ACC112 (cell line): ENCODE data around the gene OR10D3.
"Not testable (repeated sequence)": the region's sequence is repeated elsewhere in the genome, so short reads cannot be mapped to it uniquely, and the experiment has no call there.

ENCODE experiments used
- H2AFZ ChIP-seq: fragments of 200-600 bp; sonication (generic); one replicate; pipeline ENCODE4 v1.6.0; 2017; ENCODE audit warnings: antibody characterized with exemption, low read length; ENCODE audit not compliant: unreplicated experiment
- H3K27ac ChIP-seq: fragments of 200-600 bp; sonication (generic); 2 replicates; pipeline ENCODE4 v1.5.1; 2014; ENCODE audit warnings: low read depth, mild to moderate bottlenecking, antibody characterized with exemption, low read length, moderate library complexity
- H3K27me3 ChIP-seq: fragments of 200-600 bp; sonication (generic); 2 replicates; pipeline ENCODE4 v1.6.1; 2014; ENCODE audit warnings: mild to moderate bottlenecking, antibody characterized with exemption, low read length, moderate library complexity, mixed read lengths; ENCODE audit not compliant: insufficient read depth
- H3K36me3 ChIP-seq: fragments of 200-600 bp; sonication (generic); 2 replicates; pipeline ENCODE4 v1.6.1; 2016; ENCODE audit warnings: mild to moderate bottlenecking, antibody characterized with exemption, low read length, moderate library complexity, mixed read lengths; ENCODE audit not compliant: insufficient read depth
- H3K4me1 ChIP-seq: fragments of 200-600 bp; sonication (generic); one replicate; pipeline ENCODE4 v1.6.1; 2016; ENCODE audit warnings: low read length, mixed read lengths; ENCODE audit not compliant: insufficient read depth, unreplicated experiment, control insufficient read depth
- H3K4me3 ChIP-seq: fragments of 200-600 bp; sonication (generic); 2 replicates; pipeline ENCODE4 v1.5.1; 2014; ENCODE audit warnings: mild to moderate bottlenecking, low read depth, low read length
- H3K79me2 ChIP-seq: fragments of 200-600 bp; sonication (generic); one replicate; pipeline ENCODE4 v1.6.0; 2016; ENCODE audit warnings: low read length; ENCODE audit not compliant: control insufficient read depth, unreplicated experiment, insufficient read depth

The OR10D3 gene

GRCh38 chr11:124214027-124214426 lies 30.9 kb downstream of the OR10D3 start:
- H3K4me3 ChIP-seq, result no peak overlapping the region
- H3K4me1 ChIP-seq, result peaks cover 2% of the 10 kb centered on the region
- H2AFZ ChIP-seq, result no peak overlapping the region

GRCh38 chr11:124219126-124219525 lies 36.0 kb downstream of the OR10D3 start:
- H3K27ac ChIP-seq, result no peak overlapping the region
- H2AFZ ChIP-seq, result no peak overlapping the region
- no peak overlapping the region for H3K4me3 ChIP-seq
- H3K79me2 ChIP-seq, result no peaks in the 10 kb centered on the region
- no peaks in the 10 kb centered on the region for H3K36me3 ChIP-seq
- H3K27me3 ChIP-seq, result no peaks in the 10 kb centered on the region
- H3K4me1 ChIP-seq, result peaks cover 6% of the 10 kb centered on the region

More at GRCh38 chr11:124214027-124214426, 30.9 kb downstream of the OR10D3 start:
- Histone ChIP-seq H3K79me2 (no peaks in the 10 kb centered on the region), H3K27ac (no peak overlapping the region), H3K27me3 (no peaks in the 10 kb centered on the region), H3K36me3 (no peaks in the 10 kb centered on the region)

- no peaks in the 10 kb centered on the region for H3K27me3 ChIP-seq
- H3K79me2 ChIP-seq, result no peaks in the 10 kb centered on the region
- H3K36me3 ChIP-seq, result no peaks in the 10 kb centered on the region
- H3K4me3 ChIP-seq, result no peak overlapping the region
- H3K4me1 ChIP-seq, result peaks cover 6% of the 10 kb centered on the region
- no peak overlapping the region for H2AFZ ChIP-seq
- H3K27ac ChIP-seq, result no peak overlapping the region
Measured at GRCh38 chr11:124222407-124222806, 39.3 kb downstream of the OR10D3 start.

- not testable (repeated sequence) for H3K4me3 ChIP-seq, H3K36me3 ChIP-seq, H3K79me2 ChIP-seq, H3K27me3 ChIP-seq, H3K4me1 ChIP-seq, H3K27ac ChIP-seq, H2AFZ ChIP-seq
Measured at GRCh38 chr11:124224618-124225423, 41.7 kb downstream of the OR10D3 start.

GRCh38 chr11:124225471-124225870 lies 42.3 kb downstream of the OR10D3 start:
- H3K4me1 ChIP-seq, result no peaks in the 10 kb centered on the region
- H3K79me2 ChIP-seq, result no peaks in the 10 kb centered on the region
- H2AFZ ChIP-seq, result no peak overlapping the region
- H3K36me3 ChIP-seq, result no peaks in the 10 kb centered on the region
- H3K27ac ChIP-seq, result no peak overlapping the region
- no peak overlapping the region for H3K4me3 ChIP-seq
- H3K27me3 ChIP-seq, result no peaks in the 10 kb centered on the region

GRCh38 chr11:124233376-124233775 lies 50.2 kb downstream of the OR10D3 start:
- Histone ChIP-seq H3K79me2 (no peaks in the 10 kb centered on the region), H3K4me3 (no peak overlapping the region), H3K36me3 (no peaks in the 10 kb centered on the region), H2AFZ (no peak overlapping the region), H3K4me1 (no peaks in the 10 kb centered on the region), H3K27ac (no peak overlapping the region), H3K27me3 (no peaks in the 10 kb centered on the region)
